Measurements from ENCODE around the gene PTGES3. TPM values are rescaled to one million over a fixed set of nuclear protein-coding genes. Genes with fewer than 3 reads are reported as not detected.

Gene PTGES3
- total and polyA plus RNA-seq, 2 of the 8 experiments (the other 6 are each of a cell fraction or from before 2014, with no cell fraction given) = 111 to 464 TPM

DNA sequence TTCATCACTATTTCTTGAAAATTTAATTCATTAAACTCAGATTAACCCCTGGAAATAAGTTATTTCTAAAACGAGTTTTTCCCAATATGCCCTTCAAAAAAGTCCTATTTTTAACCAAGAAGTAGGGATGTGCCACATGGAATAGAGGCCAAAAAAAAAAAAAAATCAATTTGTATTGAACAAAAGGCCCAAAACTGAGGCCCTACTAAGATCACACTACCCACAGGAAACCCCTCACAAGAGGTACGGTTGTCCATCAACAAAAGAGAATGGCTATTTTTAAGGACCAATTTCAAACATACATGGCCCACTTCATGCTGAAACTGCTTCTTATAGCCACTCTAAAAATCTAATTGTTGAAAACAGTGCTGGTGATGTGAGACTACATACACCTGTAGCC lies 50.5 kb downstream of the PTGES3 start:
- Histone ChIP-seq H3K9me3 (ENCODE audit: insufficient read depth in 2 of 2, low read depth in 1 of 2, low read length in 1 of 2) (no peaks in the 10 kb centered on the region), H3K23ac (ENCODE audit: insufficient read length) (no peak overlapping the region), H3K27me3 (replicated peaks in 1 of 4; ENCODE audit: control insufficient read depth in 3 of 4, extremely low read depth in 1 of 4, insufficient read depth in 3 of 4, low read length in 3 of 4) (no peaks in the 10 kb centered on the region), H3K79me1 (ENCODE audit: low read depth, low read length) (no peaks in the 10 kb centered on the region), H3K14ac (ENCODE audit: insufficient read length) (no peak overlapping the region), H3K4me1 (replicated peaks in 1 of 4; ENCODE audit: control insufficient read depth in 3 of 4, insufficient read depth in 4 of 4, low read length in 3 of 4) (peaks cover 6 to 29% (median 21%) of the 10 kb centered on the region in 4 experiments), H3K9ac (replicated peaks in 1 of 4; ENCODE audit: extremely low read depth in 1 of 4, low read depth in 3 of 4, low read length in 3 of 4) (no peak overlapping the region), H2BK5ac (ENCODE audit: low read depth, low read length) (no peak overlapping the region), H2BK120ac (replicated peaks; ENCODE audit: low read depth, low read length) (no peak overlapping the region), H3K18ac (ENCODE audit: extremely low read depth, low read length) (no peak overlapping the region), H4K20me1 (replicated peaks in 1 of 2; ENCODE audit: control insufficient read depth in 1 of 2, insufficient read depth in 2 of 2, low read length in 2 of 2) (peaks cover 3 to 9% of the 10 kb centered on the region in 2 experiments), H2BK20ac (ENCODE audit: low read length) (no peak overlapping the region), H2AFZ (ENCODE audit: low read length) (no peak overlapping the region), H3K79me2 (ENCODE audit: control insufficient read depth in 1 of 2, insufficient read depth in 2 of 2, low read length in 2 of 2) (peaks cover 0 to 10% of the 10 kb centered on the region in 2 experiments; a peak in 3 of 4 replicates), H2BK12ac (ENCODE audit: low read depth, low read length) (no peak overlapping the region), H2BK15ac (ENCODE audit: low read length) (no peak overlapping the region), H3K56ac (replicated peaks; ENCODE audit: insufficient read length, low read depth, low read length) (no peak overlapping the region), H3K4me3 (ENCODE audit: extremely low read depth in 1 of 4, insufficient read depth in 2 of 4, low read depth in 3 of 4, low read length in 4 of 4) (no peak overlapping the region), H4K91ac (replicated peaks; ENCODE audit: insufficient read length, low read length) (no peak overlapping the region), H3K27ac (ENCODE audit: low read depth, low read length) (no peak overlapping the region), H3K4me2 (ENCODE audit: insufficient read depth in 1 of 2, low read depth in 2 of 2, low read length in 2 of 2) (no peak overlapping the region), H2AK5ac (ENCODE audit: low read depth, low read length) (no peak overlapping the region), H4K8ac (ENCODE audit: extremely low read depth, insufficient read depth, low read length) (no peak overlapping the region), H4K5ac (ENCODE audit: insufficient read length, low read depth, low read length) (no peak overlapping the region), H3K23me2 (ENCODE audit: low read depth, low read length) (peaks cover 16% of the 10 kb centered on the region; the same call in 1 of the 2 replicates), H3K4ac (replicated peaks; ENCODE audit: insufficient read length, low read depth, low read length) (no peak overlapping the region), H3K36me3 (ENCODE audit: control insufficient read depth in 2 of 4, insufficient read depth in 4 of 4, low read length in 3 of 4) (peaks cover 15 to 51% (median 45%) of the 10 kb centered on the region in 4 experiments)
- ChIA-PET POLR2A (ENCODE audit: partially characterized antibody) (interaction anchor here (0.6 to 10.3 kb wide), 9 partner anchors 11 to 116 kb away, joined by 3 to 130 read pairs (median 5); no protein-coding TSS in a partner anchor), CTCF (ENCODE audit: partially characterized antibody) (interaction anchor here (0.6 to 7.4 kb wide), 4 partner anchors 9 to 209 kb away, joined by 3 to 107 read pairs (median 16); no protein-coding TSS in a partner anchor)
- no peak for DNase-seq (ENCODE audit: low read depth in 1 of 2, low spot score in 2 of 2)
- 79% methylated on average over 2 of the region's 2 CpGs; no CpG with 5 or more reads in 1 of the 2 experiments for WGBS, 2 experiments (ENCODE audit: extremely low coverage in 1 of 2, insufficient coverage in 1 of 2, insufficient read length in 1 of 2, insufficient replicate concordance in 2 of 2, low coverage in 1 of 2, low lambda C conversion rate in 2 of 2, missing lambda C conversion rate in 1 of 2)
- FAIRE-seq = no peak
- TF ChIP-seq CTBP2 (IDR thresholded peaks at IDR 0.05; ENCODE audit: borderline replicate concordance, insufficient read depth, insufficient read length, low read length) = no peak
- TF ChIP-seq MAX (IDR thresholded peaks at IDR 0.05) = no peak
- no peak for TF ChIP-seq SIX5 (IDR thresholded peaks at IDR 0.05; ENCODE audit: low read depth, low read length)
- no peak for TF ChIP-seq CHD1 (IDR thresholded peaks at IDR 0.05; ENCODE audit: low read depth, low read length)
- no peak for TF ChIP-seq SIN3A (conservative IDR thresholded peaks at IDR 0.05 in 1 of 2, IDR thresholded peaks at IDR 0.05 in 1 of 2; ENCODE audit: low read depth in 1 of 2, low read length in 2 of 2)
- TF ChIP-seq EGR1 (IDR thresholded peaks at IDR 0.05; ENCODE audit: borderline replicate concordance, low read depth, low read length) = no peak
- no peak for TF ChIP-seq KDM5A (IDR thresholded peaks at IDR 0.05; ENCODE audit: low read length)
- no peak for TF ChIP-seq SP2 (IDR thresholded peaks at IDR 0.05; ENCODE audit: low read length)
- no peak for TF ChIP-seq POU5F1 (IDR thresholded peaks at IDR 0.05; ENCODE audit: low read depth, low read length)
- TF ChIP-seq SUZ12 (IDR thresholded peaks at IDR 0.05; ENCODE audit: low read length) = no peak
- no peak for TF ChIP-seq HDAC2 (IDR thresholded peaks at IDR 0.05; ENCODE audit: borderline replicate concordance in 1 of 2, low read depth in 2 of 2, low read length in 2 of 2)
- TF ChIP-seq CEBPB (IDR thresholded peaks at IDR 0.05; ENCODE audit: low read depth, low read length) = no peak
- TF ChIP-seq GTF2F1 (IDR thresholded peaks at IDR 0.05; ENCODE audit: borderline replicate concordance, low read depth, low read length) = no peak
